HEK293 (cell line): ENCODE data around the gene ZMYND12.

ENCODE experiments used
- BCL11A ChIP-seq: fragments of 450-650 bp; formaldehyde crosslinking; IDR thresholded peaks from 2 replicates; pipeline ENCODE4 v1.5.1; 2016; ENCODE audit warnings: low read depth, missing biosample characterization, missing genetic modification characterization
- KLF1 ChIP-seq: fragments of 450-650 bp; formaldehyde crosslinking; IDR thresholded peaks from 2 replicates; pipeline ENCODE4 v1.5.1; 2016; ENCODE audit warnings: missing biosample characterization, missing genetic modification characterization
- MZF1 ChIP-seq: fragments of 450-650 bp; formaldehyde crosslinking; IDR thresholded peaks from 2 replicates; pipeline ENCODE4 v1.5.1; 2017; ENCODE audit warnings: missing biosample characterization, missing genetic modification characterization, borderline replicate concordance
- SP3 ChIP-seq: fragments of 450-650 bp; formaldehyde crosslinking; IDR thresholded peaks from 2 replicates; pipeline ENCODE4 v1.5.1; 2016; ENCODE audit warnings: missing biosample characterization, missing genetic modification characterization
- SP7 ChIP-seq: fragments of 450-650 bp; formaldehyde crosslinking; IDR thresholded peaks from 2 replicates; pipeline ENCODE4 v1.5.1; 2016; ENCODE audit warnings: missing biosample characterization, missing genetic modification characterization
- TRIM28 ChIP-seq: IDR thresholded peaks from 2 replicates; pipeline ENCODE4 v1.6.1; 2011; ENCODE audit warnings: low read length, control low read depth, borderline replicate concordance
- ZEB2 ChIP-seq: fragments of 450-650 bp; formaldehyde crosslinking; IDR thresholded peaks from 2 replicates; pipeline ENCODE4 v1.5.1; 2016; ENCODE audit warnings: missing biosample characterization, missing genetic modification characterization
- ZNF146 ChIP-seq: fragments of 450-650 bp; formaldehyde crosslinking; IDR thresholded peaks from 2 replicates; pipeline ENCODE4 v1.5.1; 2016; ENCODE audit warnings: missing biosample characterization, missing genetic modification characterization
- ZNF23 ChIP-seq: fragments of 450-650 bp; formaldehyde crosslinking; IDR thresholded peaks from 2 replicates; pipeline ENCODE4 v1.5.1; 2016; ENCODE audit warnings: missing biosample characterization, missing genetic modification characterization, borderline replicate concordance
- ZNF24 ChIP-seq: fragments of 450-650 bp; formaldehyde crosslinking; IDR thresholded peaks from 2 replicates; pipeline ENCODE4 v1.5.1; 2016; ENCODE audit warnings: missing biosample characterization, missing genetic modification characterization
- ZNF391 ChIP-seq: fragments of 450-650 bp; formaldehyde crosslinking; IDR thresholded peaks from 2 replicates; pipeline ENCODE4 v1.5.1; 2016; ENCODE audit warnings: low read depth, missing biosample characterization, missing genetic modification characterization, borderline replicate concordance
- ZSCAN30 ChIP-seq: fragments of 450-650 bp; IDR thresholded peaks from 2 replicates; pipeline ENCODE4 v1.5.1; 2018; ENCODE audit warnings: missing biosample characterization, mild to moderate bottlenecking, missing genetic modification characterization, moderate library complexity
- TF ChIP-seq, protein P1 (sequence below): fragments of 450-650 bp; formaldehyde crosslinking; IDR thresholded peaks from 2 replicates; pipeline ENCODE4 v1.5.1; 2017; ENCODE audit warnings: missing biosample characterization, missing genetic modification characterization
- TF ChIP-seq, protein P2 (sequence below): fragments of 450-650 bp; formaldehyde crosslinking; conservative IDR thresholded peaks from 2 replicates; pipeline ENCODE4 v1.5.1; 2016; ENCODE audit warnings: low read depth, missing biosample characterization, missing genetic modification characterization
- TF ChIP-seq, protein P3 (sequence below): fragments of 450-650 bp; formaldehyde crosslinking; IDR thresholded peaks from 2 replicates; pipeline ENCODE4 v1.5.1; 2016; ENCODE audit warnings: missing biosample characterization, missing genetic modification characterization
- TF ChIP-seq, protein P4 (sequence below): fragments of 450-650 bp; formaldehyde crosslinking; conservative IDR thresholded peaks from 2 replicates; pipeline ENCODE4 v1.5.1; 2016; ENCODE audit warnings: low read depth, missing biosample characterization, missing genetic modification characterization
- TF ChIP-seq, protein P5 (sequence below): fragments of 450-650 bp; formaldehyde crosslinking; IDR thresholded peaks from 2 replicates; pipeline ENCODE4 v1.5.1; 2017; ENCODE audit warnings: missing biosample characterization, mild to moderate bottlenecking, missing genetic modification characterization, moderate library complexity
- TF ChIP-seq, protein P6 (sequence below): fragments of 450-650 bp; formaldehyde crosslinking; IDR thresholded peaks from 2 replicates; pipeline ENCODE4 v1.5.1; 2016; ENCODE audit warnings: missing biosample characterization, missing genetic modification characterization
- TF ChIP-seq, protein P7 (sequence below): fragments of 450-650 bp; formaldehyde crosslinking; IDR thresholded peaks from 2 replicates; pipeline ENCODE4 v1.5.1; 2017; ENCODE audit warnings: missing biosample characterization, missing genetic modification characterization
- TF ChIP-seq, protein P8 (sequence below): fragments of 450-650 bp; formaldehyde crosslinking; IDR thresholded peaks from 2 replicates; pipeline ENCODE4 v1.5.1; 2016; ENCODE audit warnings: missing biosample characterization, missing genetic modification characterization

The ZMYND12 gene

DNA sequence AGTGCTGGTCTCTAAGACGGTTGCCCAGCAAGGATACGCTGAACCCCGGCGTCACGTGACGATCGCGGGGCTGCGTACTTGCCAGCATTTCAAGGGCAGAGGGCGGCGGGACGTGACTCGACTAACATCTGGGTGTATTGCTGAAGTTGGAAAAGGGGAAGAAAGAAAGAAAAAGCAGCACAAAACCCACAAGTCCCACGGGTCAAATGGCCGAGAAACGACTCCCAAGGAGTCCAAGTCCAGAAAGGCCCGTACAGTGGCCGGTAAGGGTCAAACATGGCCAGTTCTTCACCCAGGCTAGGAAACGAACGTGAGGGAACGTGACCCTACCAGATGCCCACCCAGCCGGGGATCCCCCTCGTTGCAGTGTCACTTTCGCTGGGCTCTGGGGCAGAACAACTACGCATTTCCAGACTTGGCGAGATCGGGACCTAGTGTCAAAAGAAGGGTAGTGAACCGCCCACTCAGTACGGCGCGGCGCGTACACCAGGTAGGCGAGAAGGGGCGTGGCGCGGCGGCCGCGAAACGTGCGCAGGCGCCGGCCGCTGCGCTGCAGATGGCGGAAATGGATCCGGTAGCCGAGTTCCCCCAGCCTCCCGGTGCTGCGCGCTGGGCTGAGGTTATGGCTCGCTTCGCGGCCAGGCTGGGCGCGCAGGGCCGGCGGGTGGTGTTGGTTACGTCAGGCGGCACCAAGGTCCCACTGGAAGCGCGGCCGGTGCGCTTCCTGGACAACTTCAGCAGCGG is at the start of gene ZMYND12, which contains the start of gene PPCS (continued):
- TF ChIP-seq ZNF146 (no peak), ZSCAN30 (0 out of 2 replicates have a peak, but pooled peaks have one; percentile 4), ZEB2 (peak; percentile 88), KLF1 (tag by site-specific recombination) (peak; percentile 35), SP7 (tag by site-specific recombination) (no peak; the same call in 1 of the 2 replicates), TRIM28 (peak; percentile 75; the same call in 1 of the 2 replicates), MZF1 (tag by site-specific recombination) (no peak), BCL11A (tag by site-specific recombination) (peak; percentile 62; the same call in 1 of the 2 replicates), ZNF391 (no peak; the same call in 1 of the 2 replicates), ZNF23 (tag by site-specific recombination) (no peak), ZNF24 (tag by site-specific recombination) (0 out of 2 replicates have a peak, but pooled peaks have one; percentile 30), SP3 (tag by site-specific recombination) (peak; percentile 80)
- TF ChIP-seq, protein P1, sequence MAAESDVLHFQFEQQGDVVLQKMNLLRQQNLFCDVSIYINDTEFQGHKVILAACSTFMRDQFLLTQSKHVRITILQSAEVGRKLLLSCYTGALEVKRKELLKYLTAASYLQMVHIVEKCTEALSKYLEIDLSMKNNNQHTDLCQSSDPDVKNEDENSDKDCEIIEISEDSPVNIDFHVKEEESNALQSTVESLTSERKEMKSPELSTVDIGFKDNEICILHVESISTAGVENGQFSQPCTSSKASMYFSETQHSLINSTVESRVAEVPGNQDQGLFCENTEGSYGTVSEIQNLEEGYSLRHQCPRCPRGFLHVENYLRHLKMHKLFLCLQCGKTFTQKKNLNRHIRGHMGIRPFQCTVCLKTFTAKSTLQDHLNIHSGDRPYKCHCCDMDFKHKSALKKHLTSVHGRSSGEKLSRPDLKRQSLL (tag by site-specific recombination): no peak
- TF ChIP-seq, protein P2, sequence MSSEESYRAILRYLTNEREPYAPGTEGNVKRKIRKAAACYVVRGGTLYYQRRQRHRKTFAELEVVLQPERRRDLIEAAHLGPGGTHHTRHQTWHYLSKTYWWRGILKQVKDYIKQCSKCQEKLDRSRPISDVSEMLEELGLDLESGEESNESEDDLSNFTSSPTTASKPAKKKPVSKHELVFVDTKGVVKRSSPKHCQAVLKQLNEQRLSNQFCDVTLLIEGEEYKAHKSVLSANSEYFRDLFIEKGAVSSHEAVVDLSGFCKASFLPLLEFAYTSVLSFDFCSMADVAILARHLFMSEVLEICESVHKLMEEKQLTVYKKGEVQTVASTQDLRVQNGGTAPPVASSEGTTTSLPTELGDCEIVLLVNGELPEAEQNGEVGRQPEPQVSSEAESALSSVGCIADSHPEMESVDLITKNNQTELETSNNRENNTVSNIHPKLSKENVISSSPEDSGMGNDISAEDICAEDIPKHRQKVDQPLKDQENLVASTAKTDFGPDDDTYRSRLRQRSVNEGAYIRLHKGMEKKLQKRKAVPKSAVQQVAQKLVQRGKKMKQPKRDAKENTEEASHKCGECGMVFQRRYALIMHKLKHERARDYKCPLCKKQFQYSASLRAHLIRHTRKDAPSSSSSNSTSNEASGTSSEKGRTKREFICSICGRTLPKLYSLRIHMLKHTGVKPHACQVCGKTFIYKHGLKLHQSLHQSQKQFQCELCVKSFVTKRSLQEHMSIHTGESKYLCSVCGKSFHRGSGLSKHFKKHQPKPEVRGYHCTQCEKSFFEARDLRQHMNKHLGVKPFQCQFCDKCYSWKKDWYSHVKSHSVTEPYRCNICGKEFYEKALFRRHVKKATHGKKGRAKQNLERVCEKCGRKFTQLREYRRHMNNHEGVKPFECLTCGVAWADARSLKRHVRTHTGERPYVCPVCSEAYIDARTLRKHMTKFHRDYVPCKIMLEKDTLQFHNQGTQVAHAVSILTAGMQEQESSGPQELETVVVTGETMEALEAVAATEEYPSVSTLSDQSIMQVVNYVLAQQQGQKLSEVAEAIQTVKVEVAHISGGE (tag by site-specific recombination): peak; percentile 85; the same call in 1 of the 2 replicates
- TF ChIP-seq, protein P3, sequence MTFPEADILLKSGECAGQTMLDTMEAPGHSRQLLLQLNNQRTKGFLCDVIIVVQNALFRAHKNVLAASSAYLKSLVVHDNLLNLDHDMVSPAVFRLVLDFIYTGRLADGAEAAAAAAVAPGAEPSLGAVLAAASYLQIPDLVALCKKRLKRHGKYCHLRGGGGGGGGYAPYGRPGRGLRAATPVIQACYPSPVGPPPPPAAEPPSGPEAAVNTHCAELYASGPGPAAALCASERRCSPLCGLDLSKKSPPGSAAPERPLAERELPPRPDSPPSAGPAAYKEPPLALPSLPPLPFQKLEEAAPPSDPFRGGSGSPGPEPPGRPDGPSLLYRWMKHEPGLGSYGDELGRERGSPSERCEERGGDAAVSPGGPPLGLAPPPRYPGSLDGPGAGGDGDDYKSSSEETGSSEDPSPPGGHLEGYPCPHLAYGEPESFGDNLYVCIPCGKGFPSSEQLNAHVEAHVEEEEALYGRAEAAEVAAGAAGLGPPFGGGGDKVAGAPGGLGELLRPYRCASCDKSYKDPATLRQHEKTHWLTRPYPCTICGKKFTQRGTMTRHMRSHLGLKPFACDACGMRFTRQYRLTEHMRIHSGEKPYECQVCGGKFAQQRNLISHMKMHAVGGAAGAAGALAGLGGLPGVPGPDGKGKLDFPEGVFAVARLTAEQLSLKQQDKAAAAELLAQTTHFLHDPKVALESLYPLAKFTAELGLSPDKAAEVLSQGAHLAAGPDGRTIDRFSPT (tag by site-specific recombination): peak; percentile 69
- TF ChIP-seq, protein P4, sequence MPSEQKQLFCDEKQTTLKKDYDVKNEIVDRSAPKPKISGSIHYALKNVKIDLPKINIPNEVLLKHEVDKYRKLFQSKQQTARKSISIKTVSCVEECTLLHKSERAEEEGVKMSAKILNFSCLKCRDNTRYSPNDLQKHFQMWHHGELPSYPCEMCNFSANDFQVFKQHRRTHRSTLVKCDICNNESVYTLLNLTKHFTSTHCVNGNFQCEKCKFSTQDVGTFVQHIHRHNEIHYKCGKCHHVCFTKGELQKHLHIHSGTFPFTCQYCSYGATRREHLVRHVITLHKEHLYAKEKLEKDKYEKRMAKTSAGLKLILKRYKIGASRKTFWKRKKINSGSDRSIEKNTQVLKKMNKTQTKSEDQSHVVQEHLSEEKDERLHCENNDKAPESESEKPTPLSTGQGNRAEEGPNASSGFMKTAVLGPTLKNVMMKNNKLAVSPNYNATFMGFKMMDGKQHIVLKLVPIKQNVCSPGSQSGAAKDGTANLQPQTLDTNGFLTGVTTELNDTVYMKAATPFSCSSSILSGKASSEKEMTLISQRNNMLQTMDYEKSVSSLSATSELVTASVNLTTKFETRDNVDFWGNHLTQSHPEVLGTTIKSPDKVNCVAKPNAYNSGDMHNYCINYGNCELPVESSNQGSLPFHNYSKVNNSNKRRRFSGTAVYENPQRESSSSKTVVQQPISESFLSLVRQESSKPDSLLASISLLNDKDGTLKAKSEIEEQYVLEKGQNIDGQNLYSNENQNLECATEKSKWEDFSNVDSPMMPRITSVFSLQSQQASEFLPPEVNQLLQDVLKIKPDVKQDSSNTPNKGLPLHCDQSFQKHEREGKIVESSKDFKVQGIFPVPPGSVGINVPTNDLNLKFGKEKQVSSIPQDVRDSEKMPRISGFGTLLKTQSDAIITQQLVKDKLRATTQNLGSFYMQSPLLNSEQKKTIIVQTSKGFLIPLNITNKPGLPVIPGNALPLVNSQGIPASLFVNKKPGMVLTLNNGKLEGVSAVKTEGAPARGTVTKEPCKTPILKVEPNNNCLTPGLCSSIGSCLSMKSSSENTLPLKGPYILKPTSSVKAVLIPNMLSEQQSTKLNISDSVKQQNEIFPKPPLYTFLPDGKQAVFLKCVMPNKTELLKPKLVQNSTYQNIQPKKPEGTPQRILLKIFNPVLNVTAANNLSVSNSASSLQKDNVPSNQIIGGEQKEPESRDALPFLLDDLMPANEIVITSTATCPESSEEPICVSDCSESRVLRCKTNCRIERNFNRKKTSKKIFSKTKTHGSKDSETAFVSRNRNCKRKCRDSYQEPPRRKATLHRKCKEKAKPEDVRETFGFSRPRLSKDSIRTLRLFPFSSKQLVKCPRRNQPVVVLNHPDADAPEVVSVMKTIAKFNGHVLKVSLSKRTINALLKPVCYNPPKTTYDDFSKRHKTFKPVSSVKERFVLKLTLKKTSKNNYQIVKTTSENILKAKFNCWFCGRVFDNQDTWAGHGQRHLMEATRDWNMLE: peak; percentile 49; the same call in 1 of the 2 replicates
- TF ChIP-seq, protein P5, sequence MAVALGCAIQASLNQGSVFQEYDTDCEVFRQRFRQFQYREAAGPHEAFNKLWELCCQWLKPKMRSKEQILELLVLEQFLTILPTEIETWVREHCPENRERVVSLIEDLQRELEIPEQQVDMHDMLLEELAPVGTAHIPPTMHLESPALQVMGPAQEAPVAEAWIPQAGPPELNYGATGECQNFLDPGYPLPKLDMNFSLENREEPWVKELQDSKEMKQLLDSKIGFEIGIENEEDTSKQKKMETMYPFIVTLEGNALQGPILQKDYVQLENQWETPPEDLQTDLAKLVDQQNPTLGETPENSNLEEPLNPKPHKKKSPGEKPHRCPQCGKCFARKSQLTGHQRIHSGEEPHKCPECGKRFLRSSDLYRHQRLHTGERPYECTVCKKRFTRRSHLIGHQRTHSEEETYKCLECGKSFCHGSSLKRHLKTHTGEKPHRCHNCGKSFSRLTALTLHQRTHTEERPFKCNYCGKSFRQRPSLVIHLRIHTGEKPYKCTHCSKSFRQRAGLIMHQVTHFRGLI (tag by site-specific recombination): peak; percentile 81
- TF ChIP-seq, protein P6, sequence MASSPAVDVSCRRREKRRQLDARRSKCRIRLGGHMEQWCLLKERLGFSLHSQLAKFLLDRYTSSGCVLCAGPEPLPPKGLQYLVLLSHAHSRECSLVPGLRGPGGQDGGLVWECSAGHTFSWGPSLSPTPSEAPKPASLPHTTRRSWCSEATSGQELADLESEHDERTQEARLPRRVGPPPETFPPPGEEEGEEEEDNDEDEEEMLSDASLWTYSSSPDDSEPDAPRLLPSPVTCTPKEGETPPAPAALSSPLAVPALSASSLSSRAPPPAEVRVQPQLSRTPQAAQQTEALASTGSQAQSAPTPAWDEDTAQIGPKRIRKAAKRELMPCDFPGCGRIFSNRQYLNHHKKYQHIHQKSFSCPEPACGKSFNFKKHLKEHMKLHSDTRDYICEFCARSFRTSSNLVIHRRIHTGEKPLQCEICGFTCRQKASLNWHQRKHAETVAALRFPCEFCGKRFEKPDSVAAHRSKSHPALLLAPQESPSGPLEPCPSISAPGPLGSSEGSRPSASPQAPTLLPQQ (tag by site-specific recombination): peak; percentile 70; the same call in 1 of the 2 replicates
- TF ChIP-seq, protein P7, sequence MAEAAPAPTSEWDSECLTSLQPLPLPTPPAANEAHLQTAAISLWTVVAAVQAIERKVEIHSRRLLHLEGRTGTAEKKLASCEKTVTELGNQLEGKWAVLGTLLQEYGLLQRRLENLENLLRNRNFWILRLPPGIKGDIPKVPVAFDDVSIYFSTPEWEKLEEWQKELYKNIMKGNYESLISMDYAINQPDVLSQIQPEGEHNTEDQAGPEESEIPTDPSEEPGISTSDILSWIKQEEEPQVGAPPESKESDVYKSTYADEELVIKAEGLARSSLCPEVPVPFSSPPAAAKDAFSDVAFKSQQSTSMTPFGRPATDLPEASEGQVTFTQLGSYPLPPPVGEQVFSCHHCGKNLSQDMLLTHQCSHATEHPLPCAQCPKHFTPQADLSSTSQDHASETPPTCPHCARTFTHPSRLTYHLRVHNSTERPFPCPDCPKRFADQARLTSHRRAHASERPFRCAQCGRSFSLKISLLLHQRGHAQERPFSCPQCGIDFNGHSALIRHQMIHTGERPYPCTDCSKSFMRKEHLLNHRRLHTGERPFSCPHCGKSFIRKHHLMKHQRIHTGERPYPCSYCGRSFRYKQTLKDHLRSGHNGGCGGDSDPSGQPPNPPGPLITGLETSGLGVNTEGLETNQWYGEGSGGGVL (tag by site-specific recombination): no peak; the same call in 1 of the 2 replicates
- TF ChIP-seq, protein P8, sequence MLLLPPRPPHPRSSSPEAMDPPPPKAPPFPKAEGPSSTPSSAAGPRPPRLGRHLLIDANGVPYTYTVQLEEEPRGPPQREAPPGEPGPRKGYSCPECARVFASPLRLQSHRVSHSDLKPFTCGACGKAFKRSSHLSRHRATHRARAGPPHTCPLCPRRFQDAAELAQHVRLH (tag by site-specific recombination): peak; percentile 82
